ENCODE measurements around the gene MGAM2.

GRCh38 chr7:142146124-142146523 is 34.6 kb downstream of the MGAM2 start:
- TF ChIP-seq CTCF (IDR thresholded peaks at IDR 0.05): no peak
- no peak for TF ChIP-seq POLR2AphosphoS5 (IDR thresholded peaks at IDR 0.05; ENCODE audit: low read depth, low read length)
- TF ChIP-seq TCF7L2 (IDR thresholded peaks at IDR 0.05; ENCODE audit: low read depth, low read length): no peak
- no peak for TF ChIP-seq SIN3A (IDR thresholded peaks at IDR 0.05; ENCODE audit: borderline replicate concordance, insufficient read depth, low read depth, low read length)
- TF ChIP-seq, protein P1, sequence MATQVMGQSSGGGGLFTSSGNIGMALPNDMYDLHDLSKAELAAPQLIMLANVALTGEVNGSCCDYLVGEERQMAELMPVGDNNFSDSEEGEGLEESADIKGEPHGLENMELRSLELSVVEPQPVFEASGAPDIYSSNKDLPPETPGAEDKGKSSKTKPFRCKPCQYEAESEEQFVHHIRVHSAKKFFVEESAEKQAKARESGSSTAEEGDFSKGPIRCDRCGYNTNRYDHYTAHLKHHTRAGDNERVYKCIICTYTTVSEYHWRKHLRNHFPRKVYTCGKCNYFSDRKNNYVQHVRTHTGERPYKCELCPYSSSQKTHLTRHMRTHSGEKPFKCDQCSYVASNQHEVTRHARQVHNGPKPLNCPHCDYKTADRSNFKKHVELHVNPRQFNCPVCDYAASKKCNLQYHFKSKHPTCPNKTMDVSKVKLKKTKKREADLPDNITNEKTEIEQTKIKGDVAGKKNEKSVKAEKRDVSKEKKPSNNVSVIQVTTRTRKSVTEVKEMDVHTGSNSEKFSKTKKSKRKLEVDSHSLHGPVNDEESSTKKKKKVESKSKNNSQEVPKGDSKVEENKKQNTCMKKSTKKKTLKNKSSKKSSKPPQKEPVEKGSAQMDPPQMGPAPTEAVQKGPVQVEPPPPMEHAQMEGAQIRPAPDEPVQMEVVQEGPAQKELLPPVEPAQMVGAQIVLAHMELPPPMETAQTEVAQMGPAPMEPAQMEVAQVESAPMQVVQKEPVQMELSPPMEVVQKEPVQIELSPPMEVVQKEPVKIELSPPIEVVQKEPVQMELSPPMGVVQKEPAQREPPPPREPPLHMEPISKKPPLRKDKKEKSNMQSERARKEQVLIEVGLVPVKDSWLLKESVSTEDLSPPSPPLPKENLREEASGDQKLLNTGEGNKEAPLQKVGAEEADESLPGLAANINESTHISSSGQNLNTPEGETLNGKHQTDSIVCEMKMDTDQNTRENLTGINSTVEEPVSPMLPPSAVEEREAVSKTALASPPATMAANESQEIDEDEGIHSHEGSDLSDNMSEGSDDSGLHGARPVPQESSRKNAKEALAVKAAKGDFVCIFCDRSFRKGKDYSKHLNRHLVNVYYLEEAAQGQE (IDR thresholded peaks at IDR 0.05; ENCODE audit: insufficient read depth in 1 of 2, low read depth in 2 of 2, low read length in 1 of 2): no peak

Data from Panc1 (cell line).